ENCODE results near the gene IRS2. TPM values are rescaled to one million over a fixed set of nuclear protein-coding genes. Genes with fewer than 3 reads are reported as not detected.
A peak's percentile ranks its signal among the peaks of the same experiment; 100 is the strongest.

IRS2 gene
- polyA plus RNA-seq, 1 of the 3 experiments (the other 2 are of a cell fraction), result 7.0 TPM

DNA sequence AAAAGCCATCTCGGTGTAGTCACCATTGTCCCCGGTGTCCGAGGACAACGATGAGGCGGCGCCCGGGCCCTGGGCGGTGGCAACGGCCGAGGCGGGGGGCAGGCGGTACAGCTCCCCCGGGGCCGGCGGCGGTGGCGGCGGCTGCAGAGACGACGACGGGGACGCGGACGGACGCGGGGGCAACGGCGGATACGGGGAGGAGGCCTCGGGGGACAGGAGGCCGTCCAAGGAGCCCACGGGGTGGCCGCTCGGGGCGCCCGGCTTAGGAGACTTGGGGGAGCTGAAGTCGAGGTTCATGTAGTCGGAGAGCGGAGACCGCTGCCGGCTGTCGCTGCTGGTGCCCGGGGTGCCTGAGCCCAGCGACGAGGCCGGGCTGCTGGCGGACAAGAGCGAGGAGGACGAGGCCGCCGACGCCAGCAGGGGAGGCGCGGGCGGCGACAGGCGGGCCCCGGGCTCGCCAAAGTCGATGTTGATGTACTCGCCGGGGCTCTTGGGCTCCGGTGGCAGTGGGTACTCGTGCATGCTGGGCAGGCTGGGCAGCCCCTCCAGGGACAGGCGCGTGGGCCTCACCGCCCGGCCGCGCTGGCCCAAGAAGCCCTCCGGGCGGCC, 3.5 kb downstream of the IRS2 start:
- WGBS (ENCODE audit: low lambda C conversion rate), result no CpG with 5 or more reads among the region's 72 CpGs
- H3K27ac ChIP-seq (ENCODE audit: low read depth in 2 of 2, low read length in 1 of 2), result peak overlapping the region; percentile 64 to 96
- ChIA-PET POLR2A (interaction anchor here (0.9 to 3.6 kb wide), 4 partner anchors 39 to 448 kb away, joined by 3 to 19 read pairs (median 4); no protein-coding TSS in a partner anchor), CTCF (interaction anchor here (0.7 to 5.4 kb wide), 12 partner anchors 13 to 822 kb away, joined by 3 to 31 read pairs (median 3); no protein-coding TSS in a partner anchor)
- H3K4me3 ChIP-seq (ENCODE audit: low read depth in 2 of 2, low read length in 1 of 2), result peak overlapping the region; percentile 73 to 84
- peaks cover 74% of the 10 kb centered on the region for H3K79me2 ChIP-seq (ENCODE audit: insufficient read depth)
- peaks cover 0 to 51% of the 10 kb centered on the region in 2 experiments for H3K36me3 ChIP-seq (replicated peaks in 1 of 2; ENCODE audit: control insufficient read depth in 1 of 2, insufficient read depth in 2 of 2, low read length in 1 of 2)
- peak overlapping the region; percentile 65 for H3K9ac ChIP-seq
- H3K9me3 ChIP-seq, result no peaks in the 10 kb centered on the region
- peaks cover 17% of the 10 kb centered on the region for H3F3A ChIP-seq (replicated peaks; ENCODE audit: insufficient read depth)
- H2AFZ ChIP-seq (ENCODE audit: low read depth), result no peak overlapping the region
- peak overlapping the region; percentile 92 for H3K4me2 ChIP-seq
- H3K27me3 ChIP-seq (ENCODE audit: insufficient read depth), result no peaks in the 10 kb centered on the region
- peaks cover 20% of the 10 kb centered on the region; the same call in 1 of the 2 replicates for H4K20me1 ChIP-seq (ENCODE audit: insufficient read depth)
- no peaks in the 10 kb centered on the region for H3K9me2 ChIP-seq
- H3K4me1 ChIP-seq (ENCODE audit: control insufficient read depth in 1 of 2, insufficient read depth in 2 of 2, low read depth in 1 of 2, low read length in 1 of 2), result no peaks in the 10 kb centered on the region; a peak in 1 of 4 replicates
- TF ChIP-seq RFX5 (IDR thresholded peaks at IDR 0.05; ENCODE audit: low read length) (no peak), CHD2 (IDR thresholded peaks at IDR 0.05; ENCODE audit: low read length, partially characterized antibody) (no peak), MEF2A (IDR thresholded peaks at IDR 0.05; ENCODE audit: borderline replicate concordance, low read depth) (no peak), FOXJ3 (CRISPR knock-in tag; IDR thresholded peaks at IDR 0.05) (no peak), REST (IDR thresholded peaks at IDR 0.05; ENCODE audit: low read depth, low read length) (no peak), SIN3A (IDR thresholded peaks at IDR 0.05; ENCODE audit: borderline replicate concordance, low read depth, low read length) (no peak)
- TF ChIP-seq, protein P1, sequence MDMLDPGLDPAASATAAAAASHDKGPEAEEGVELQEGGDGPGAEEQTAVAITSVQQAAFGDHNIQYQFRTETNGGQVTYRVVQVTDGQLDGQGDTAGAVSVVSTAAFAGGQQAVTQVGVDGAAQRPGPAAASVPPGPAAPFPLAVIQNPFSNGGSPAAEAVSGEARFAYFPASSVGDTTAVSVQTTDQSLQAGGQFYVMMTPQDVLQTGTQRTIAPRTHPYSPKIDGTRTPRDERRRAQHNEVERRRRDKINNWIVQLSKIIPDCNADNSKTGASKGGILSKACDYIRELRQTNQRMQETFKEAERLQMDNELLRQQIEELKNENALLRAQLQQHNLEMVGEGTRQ (IDR thresholded peaks at IDR 0.05; ENCODE audit: borderline replicate concordance, low read depth, low read length), result no peak
- peak; percentile 41 for DNase-seq

- Histone ChIP-seq H3K36me3 (replicated peaks in 1 of 2; ENCODE audit: control insufficient read depth in 1 of 2, insufficient read depth in 2 of 2, low read length in 1 of 2) (peaks cover 0 to 54% of the 10 kb centered on the region in 2 experiments), H2AFZ (ENCODE audit: low read depth) (peak overlapping the region; percentile 24; the same call in 1 of the 2 replicates), H3K4me3 (ENCODE audit: low read depth in 2 of 2, low read length in 1 of 2) (peak overlapping the region; percentile 73 to 84), H3K79me2 (ENCODE audit: insufficient read depth) (peaks cover 77% of the 10 kb centered on the region), H3K9me3 (no peaks in the 10 kb centered on the region), H3F3A (replicated peaks; ENCODE audit: insufficient read depth) (peaks cover 20% of the 10 kb centered on the region), H3K27ac (ENCODE audit: low read depth in 2 of 2, low read length in 1 of 2) (peak overlapping the region; percentile 64 to 96), H3K4me2 (peak overlapping the region; percentile 92), H3K27me3 (ENCODE audit: insufficient read depth) (no peaks in the 10 kb centered on the region), H4K20me1 (ENCODE audit: insufficient read depth) (peaks cover 22% of the 10 kb centered on the region; the same call in 1 of the 2 replicates), H3K9me2 (no peaks in the 10 kb centered on the region), H3K4me1 (ENCODE audit: control insufficient read depth in 1 of 2, insufficient read depth in 2 of 2, low read depth in 1 of 2, low read length in 1 of 2) (peaks cover 0 to 6% of the 10 kb centered on the region in 2 experiments; a peak in 2 of 4 replicates), H3K9ac (peak overlapping the region; percentile 65)
- 28% methylated on average over 20 of the region's 77 CpGs for WGBS (ENCODE audit: low lambda C conversion rate)
- POLR2A ChIA-PET, result interaction anchor here (0.7 to 3.6 kb wide), 4 partner anchors 38 to 125 kb away, joined by 4 to 21 read pairs (median 12); no protein-coding TSS in a partner anchor
- TF ChIP-seq, protein P2, sequence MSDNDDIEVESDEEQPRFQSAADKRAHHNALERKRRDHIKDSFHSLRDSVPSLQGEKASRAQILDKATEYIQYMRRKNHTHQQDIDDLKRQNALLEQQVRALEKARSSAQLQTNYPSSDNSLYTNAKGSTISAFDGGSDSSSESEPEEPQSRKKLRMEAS (IDR thresholded peaks at IDR 0.05; ENCODE audit: low read depth), result 0 out of 2 replicates have a peak, but pooled peaks have one; percentile 20
- TF ChIP-seq FOXM1 (IDR thresholded peaks at IDR 0.05; ENCODE audit: low read depth), result no peak
- DNase-seq, result peak; percentile 62
- CTCF ChIA-PET, result interaction anchor here (0.7 to 5.4 kb wide), 6 partner anchors 17 to 822 kb away, joined by 3 to 31 read pairs (median 12); no protein-coding TSS in a partner anchor
Measured at GRCh38 chr13:109782066-109782822, 4.1 kb downstream of the IRS2 start.

Measured in SK-N-SH (cell line).